Peyer's patch (tissue), 4 donors: ENCODE measurements around the gene GREM2. TPM values are rescaled to one million over a fixed set of nuclear protein-coding genes. Genes with fewer than 3 reads are reported as not detected.

Experiments used
- DNase-seq, 3 donors: peaks; one replicate each; pipeline ENCODE4 v3.0.0-alpha.2; 2017 to 2019
- H3K27ac ChIP-seq, 4 donors: fragments of 200-600 bp; sonication (generic); one replicate each; pipeline ENCODE4 v1.5.1; 2016 to 2019
- H3K27me3 ChIP-seq, 2 donors: fragments of 200-600 bp; sonication (generic); one replicate each; pipeline ENCODE4 v1.5.1; 2019
- H3K36me3 ChIP-seq, 3 donors: fragments of 200-600 bp; sonication (generic); one replicate each; pipeline ENCODE4 v1.5.1; 2016 to 2019
- H3K4me1 ChIP-seq, 4 donors: fragments of 200-600 bp; sonication (generic); one replicate each; pipeline ENCODE4 v1.5.1; 2016 to 2019
- H3K4me3 ChIP-seq, 4 donors: fragments of 200-600 bp; sonication (generic); 1 replicate in 3 of 4; 2 replicates in 1 of 4; pipeline ENCODE4 v1.5.1; 2016 to 2019; ENCODE audit warnings: mild to moderate bottlenecking in 1 of 4
- H3K9me3 ChIP-seq, 4 donors: fragments of 200-600 bp; sonication (generic); one replicate each; pipeline ENCODE4 v1.5.1; 2016 to 2019; ENCODE audit warnings: mild to moderate bottlenecking in 1 of 4
- POLR2A ChIP-seq, 2 donors: fragments of 450-650 bp; IDR thresholded peaks; one replicate each; pipeline ENCODE4 v1.5.1; 2017; ENCODE audit warnings: antibody characterized with exemption in 2 of 2, mild to moderate bottlenecking in 2 of 2, moderate library complexity in 2 of 2
- total RNA-seq, 4 donors: library from RNA; depleted of rRNA; stranded (reverse); fragments of >200 nt; gene quantifications; one replicate each; pipeline ENCODE4 v1.1.0, GENCODE V29; 2016
- TF ChIP-seq, protein P1 (sequence below), 6 experiments: fragments of 450-650 bp in 4 of 6; fragments of 200-600 bp in 2 of 6; sonication (generic) in 1 of 6; IDR thresholded peaks; one replicate each; pipeline ENCODE4 v1.5.1; 2017 to 2019; ENCODE audit warnings: antibody characterized with exemption in 6 of 6, mild to moderate bottlenecking in 3 of 6, moderate library complexity in 1 of 6

The GREM2 gene
- total RNA-seq, 4 donors from 2014 or later = 1.3 to 7.4 (median 3.2) TPM

DNA sequence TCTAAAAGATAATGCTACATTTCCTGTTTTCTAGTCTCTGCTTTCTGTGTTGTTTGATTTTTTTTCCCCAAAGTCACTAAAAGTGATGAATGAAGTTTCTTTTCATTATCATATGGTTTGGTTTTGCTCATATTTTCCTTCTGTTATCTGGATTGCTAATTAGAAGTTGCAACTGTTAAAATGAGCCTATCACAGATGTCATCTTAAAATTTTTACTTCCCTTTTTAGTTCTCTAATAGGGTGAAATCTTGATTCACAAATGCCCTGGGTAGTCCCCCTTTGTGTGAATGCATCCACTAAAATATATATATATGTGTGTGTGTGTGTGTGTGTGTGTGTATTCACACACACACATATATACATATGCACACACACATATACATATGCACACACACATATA lies 144.1 kb downstream of the GREM2 start:
- H3K27ac ChIP-seq = no peak overlapping the region
- H3K4me3 ChIP-seq = no peak overlapping the region
- no peaks in the 10 kb centered on the region for H3K27me3 ChIP-seq
- no peaks in the 10 kb centered on the region for H3K36me3 ChIP-seq
- no peaks in the 10 kb centered on the region for H3K9me3 ChIP-seq
- H3K4me1 ChIP-seq = no peaks in the 10 kb centered on the region
- no peak for DNase-seq
- no peak for TF ChIP-seq POLR2A (IDR thresholded peaks at IDR 0.05)
- TF ChIP-seq, protein P1, sequence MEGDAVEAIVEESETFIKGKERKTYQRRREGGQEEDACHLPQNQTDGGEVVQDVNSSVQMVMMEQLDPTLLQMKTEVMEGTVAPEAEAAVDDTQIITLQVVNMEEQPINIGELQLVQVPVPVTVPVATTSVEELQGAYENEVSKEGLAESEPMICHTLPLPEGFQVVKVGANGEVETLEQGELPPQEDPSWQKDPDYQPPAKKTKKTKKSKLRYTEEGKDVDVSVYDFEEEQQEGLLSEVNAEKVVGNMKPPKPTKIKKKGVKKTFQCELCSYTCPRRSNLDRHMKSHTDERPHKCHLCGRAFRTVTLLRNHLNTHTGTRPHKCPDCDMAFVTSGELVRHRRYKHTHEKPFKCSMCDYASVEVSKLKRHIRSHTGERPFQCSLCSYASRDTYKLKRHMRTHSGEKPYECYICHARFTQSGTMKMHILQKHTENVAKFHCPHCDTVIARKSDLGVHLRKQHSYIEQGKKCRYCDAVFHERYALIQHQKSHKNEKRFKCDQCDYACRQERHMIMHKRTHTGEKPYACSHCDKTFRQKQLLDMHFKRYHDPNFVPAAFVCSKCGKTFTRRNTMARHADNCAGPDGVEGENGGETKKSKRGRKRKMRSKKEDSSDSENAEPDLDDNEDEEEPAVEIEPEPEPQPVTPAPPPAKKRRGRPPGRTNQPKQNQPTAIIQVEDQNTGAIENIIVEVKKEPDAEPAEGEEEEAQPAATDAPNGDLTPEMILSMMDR (IDR thresholded peaks at IDR 0.05) = no peak

DNA sequence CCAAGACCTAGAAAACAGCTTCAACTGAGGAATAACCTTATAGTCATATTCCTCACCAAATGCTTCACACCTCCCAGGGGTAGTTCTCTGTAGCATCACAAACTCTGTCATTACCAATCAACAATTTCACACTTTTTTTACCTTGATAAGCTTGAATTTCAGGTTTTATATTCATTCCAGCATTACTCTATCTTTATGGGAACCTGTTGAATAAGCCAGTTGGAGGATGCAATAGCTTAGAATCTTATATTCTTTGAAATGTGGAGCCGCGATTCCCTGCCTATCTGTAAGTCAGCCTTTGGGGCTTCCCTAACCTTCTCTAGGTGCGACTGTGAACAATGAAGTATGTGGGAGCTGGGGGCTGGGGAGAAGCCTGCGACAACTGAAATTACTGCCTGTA lies 145.4 kb downstream of the GREM2 start:
- H3K9me3 ChIP-seq = no peaks in the 10 kb centered on the region
- H3K4me1 ChIP-seq = no peaks in the 10 kb centered on the region
- no peak overlapping the region for H3K4me3 ChIP-seq
- no peak for DNase-seq
- no peak for TF ChIP-seq POLR2A (IDR thresholded peaks at IDR 0.05)
- TF ChIP-seq, protein P1 (IDR thresholded peaks at IDR 0.05) = no peak
- H3K27me3 ChIP-seq = no peaks in the 10 kb centered on the region
- no peak overlapping the region for H3K27ac ChIP-seq
- H3K36me3 ChIP-seq = no peaks in the 10 kb centered on the region

DNA sequence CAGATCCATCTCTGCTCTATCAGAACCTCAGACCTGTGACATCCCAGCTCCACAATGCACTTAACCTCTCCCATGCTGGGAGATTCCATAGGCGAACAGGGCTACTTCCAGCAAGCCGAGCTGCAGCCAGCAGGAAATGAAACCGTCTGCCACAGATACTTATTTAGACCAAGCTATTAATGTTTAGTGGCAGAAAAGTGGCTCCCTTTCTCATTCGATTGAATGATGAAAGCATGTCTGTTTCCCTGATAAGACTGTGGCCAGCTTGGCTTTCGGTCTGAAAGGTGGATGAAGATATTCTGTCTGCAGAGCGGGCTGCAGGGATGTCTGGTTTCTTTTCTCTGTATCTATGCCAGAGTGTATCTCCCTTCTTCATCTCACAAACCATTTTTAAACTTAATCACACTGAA lies 146.4 kb downstream of the GREM2 start:
- no peaks in the 10 kb centered on the region for H3K4me1 ChIP-seq
- H3K27me3 ChIP-seq = no peaks in the 10 kb centered on the region
- H3K4me3 ChIP-seq = no peak overlapping the region
- H3K9me3 ChIP-seq = no peaks in the 10 kb centered on the region
- TF ChIP-seq POLR2A (IDR thresholded peaks at IDR 0.05) = no peak
- TF ChIP-seq, protein P1 (IDR thresholded peaks at IDR 0.05) = no peak
- H3K36me3 ChIP-seq = no peaks in the 10 kb centered on the region
- no peak for DNase-seq
- H3K27ac ChIP-seq = no peak overlapping the region

GRCh38 chr1:240464099-240464498 lies 147.9 kb downstream of the GREM2 start:
- Histone ChIP-seq H3K27me3 (no peaks in the 10 kb centered on the region), H3K4me3 (no peak overlapping the region), H3K36me3 (no peaks in the 10 kb centered on the region), H3K27ac (no peak overlapping the region), H3K9me3 (no peaks in the 10 kb centered on the region), H3K4me1 (no peaks in the 10 kb centered on the region)
- TF ChIP-seq, protein P1 (IDR thresholded peaks at IDR 0.05) = no peak
- TF ChIP-seq POLR2A (IDR thresholded peaks at IDR 0.05) = no peak
- DNase-seq = no peak

- Histone ChIP-seq H3K4me1 (no peaks in the 10 kb centered on the region), H3K9me3 (no peaks in the 10 kb centered on the region), H3K4me3 (no peak overlapping the region), H3K36me3 (no peaks in the 10 kb centered on the region), H3K27me3 (no peaks in the 10 kb centered on the region), H3K27ac (no peak overlapping the region)
- DNase-seq = no peak
- TF ChIP-seq POLR2A (IDR thresholded peaks at IDR 0.05) = no peak
- TF ChIP-seq, protein P1 (IDR thresholded peaks at IDR 0.05) = no peak
These were observed 149.1 kb downstream of the GREM2 start for GRCh38 chr1:240462766-240463395.

- no peak overlapping the region for H3K4me3 ChIP-seq
- TF ChIP-seq, protein P1 (IDR thresholded peaks at IDR 0.05) = no peak
- TF ChIP-seq POLR2A (IDR thresholded peaks at IDR 0.05) = no peak
- H3K9me3 ChIP-seq = no peaks in the 10 kb centered on the region
- no peaks in the 10 kb centered on the region for H3K4me1 ChIP-seq
- no peaks in the 10 kb centered on the region for H3K36me3 ChIP-seq
- DNase-seq = no peak
- no peak overlapping the region for H3K27ac ChIP-seq
- H3K27me3 ChIP-seq = no peaks in the 10 kb centered on the region
These were observed 149.7 kb downstream of the GREM2 start for GRCh38 chr1:240462277-240462676.
